Measurements from ENCODE around the gene ELF2. TPM values are rescaled to one million over a fixed set of nuclear protein-coding genes. Genes with fewer than 3 reads are reported as not detected.
"Not testable (repeated sequence)": the region's sequence is repeated elsewhere in the genome, so short reads cannot be mapped to it uniquely, and the experiment has no call there.

Gene ELF2
- total RNA-seq, 1 donor from 2014 or later = 38.0 TPM

DNA sequence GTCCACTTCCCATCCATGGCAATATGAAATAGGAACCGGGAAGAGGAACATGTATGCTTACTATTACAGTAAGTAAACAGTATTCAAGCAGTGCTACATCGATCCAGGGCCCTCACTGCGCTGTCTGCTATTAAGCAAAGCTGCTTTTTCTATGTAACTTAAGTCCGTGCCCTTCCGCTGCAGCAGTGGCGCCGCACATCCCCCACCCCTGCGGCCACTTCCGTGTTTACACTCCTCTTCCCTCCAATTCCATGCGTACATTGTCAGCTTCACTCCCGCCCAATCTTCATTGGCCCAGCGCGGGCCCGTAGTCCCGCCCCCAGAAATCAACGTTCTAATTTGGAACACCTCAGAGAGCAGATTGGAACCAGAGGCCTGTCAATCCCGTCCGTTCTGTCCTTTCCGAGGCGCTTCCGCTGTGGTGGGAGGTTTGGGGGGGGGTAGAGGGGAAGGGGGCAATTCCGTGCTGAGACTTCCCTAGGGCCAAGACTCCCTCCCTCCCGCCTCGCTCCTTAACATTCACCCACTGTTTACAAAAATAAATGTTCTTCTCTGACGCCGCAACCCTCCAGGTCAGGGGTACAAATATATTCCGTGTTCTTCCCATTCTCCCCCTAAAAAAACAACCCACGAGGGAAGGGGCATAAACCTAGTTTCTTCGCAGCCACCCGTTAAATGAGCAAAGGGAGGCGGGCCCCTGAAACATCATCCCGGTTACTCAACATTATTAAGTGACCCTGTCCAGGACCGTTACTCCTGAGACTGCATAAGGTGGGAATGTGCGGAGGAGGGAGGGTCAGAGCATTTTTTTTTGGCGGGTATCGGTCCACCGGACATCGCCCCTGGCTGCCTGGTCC, 94.0 kb downstream of the ELF2 start:
- intact Hi-C loops (cut with micrococcal nuclease) = loop anchor here (1.0 to 10.0 kb wide), 10 partner anchors 16 to 1012 kb away; partner anchors contain the start of genes ELF2, NAA15, NOCT and SLC7A11

DNA sequence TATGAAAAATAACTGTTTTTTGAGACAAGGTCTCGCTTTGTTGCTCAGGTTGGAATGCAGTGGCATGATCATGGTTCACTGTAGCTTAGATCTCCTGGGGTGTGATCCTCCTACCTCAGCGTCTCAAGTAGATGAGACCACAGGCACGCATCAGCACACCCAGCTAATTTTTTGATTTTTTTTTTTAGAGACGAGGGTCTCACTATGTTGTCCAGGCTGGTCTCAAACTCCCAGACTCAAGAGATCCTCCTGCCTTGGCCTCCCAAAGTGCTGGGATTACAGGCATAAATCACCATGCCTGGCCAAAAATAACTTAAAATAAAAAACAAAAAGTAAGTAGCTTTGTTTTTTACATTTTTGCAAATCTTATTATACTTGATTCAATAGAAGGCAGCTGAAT, 98.1 kb downstream of the ELF2 start:
- intact Hi-C loops (cut with micrococcal nuclease) = loop anchor here (1.0 kb wide), 1 partner anchor 8 kb away; no protein-coding TSS in a partner anchor

DNA sequence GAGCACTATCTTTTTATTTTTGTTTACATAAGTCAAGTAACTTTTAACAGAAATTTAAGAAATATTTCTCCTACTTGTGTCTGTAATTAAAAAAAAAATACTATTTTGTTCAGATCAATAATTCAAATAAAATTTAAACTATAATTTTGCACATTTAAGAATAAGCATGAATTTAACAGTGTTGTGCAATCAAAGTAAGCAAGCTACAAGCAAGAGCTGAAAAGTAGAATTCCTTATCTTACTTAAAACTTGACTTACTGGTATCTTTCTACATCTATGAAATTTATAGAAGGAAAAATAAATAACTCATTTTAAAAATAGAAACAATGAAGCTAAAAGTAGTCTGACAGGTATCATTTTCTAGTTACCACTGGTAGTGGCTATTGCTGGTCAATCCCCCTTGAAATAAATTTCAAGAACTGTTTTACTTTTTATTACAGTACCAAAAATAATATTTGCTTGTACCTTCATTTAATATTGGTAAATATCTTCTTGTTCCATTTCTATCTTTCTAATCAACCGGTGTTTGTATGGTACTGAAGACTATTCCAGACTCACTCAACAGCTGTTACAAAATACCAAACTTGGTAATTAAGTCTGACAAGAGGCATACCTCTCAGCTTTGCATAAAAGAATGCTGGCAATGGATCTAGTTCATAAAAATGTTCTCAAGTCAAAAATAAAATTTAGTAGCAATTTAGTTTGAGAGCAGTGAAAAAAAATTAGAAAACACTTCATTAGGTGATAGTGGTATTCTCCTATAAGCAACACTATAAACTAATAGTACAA, 99.3 kb downstream of the ELF2 start:
- intact Hi-C loops (cut with micrococcal nuclease) = no loop called here

DNA sequence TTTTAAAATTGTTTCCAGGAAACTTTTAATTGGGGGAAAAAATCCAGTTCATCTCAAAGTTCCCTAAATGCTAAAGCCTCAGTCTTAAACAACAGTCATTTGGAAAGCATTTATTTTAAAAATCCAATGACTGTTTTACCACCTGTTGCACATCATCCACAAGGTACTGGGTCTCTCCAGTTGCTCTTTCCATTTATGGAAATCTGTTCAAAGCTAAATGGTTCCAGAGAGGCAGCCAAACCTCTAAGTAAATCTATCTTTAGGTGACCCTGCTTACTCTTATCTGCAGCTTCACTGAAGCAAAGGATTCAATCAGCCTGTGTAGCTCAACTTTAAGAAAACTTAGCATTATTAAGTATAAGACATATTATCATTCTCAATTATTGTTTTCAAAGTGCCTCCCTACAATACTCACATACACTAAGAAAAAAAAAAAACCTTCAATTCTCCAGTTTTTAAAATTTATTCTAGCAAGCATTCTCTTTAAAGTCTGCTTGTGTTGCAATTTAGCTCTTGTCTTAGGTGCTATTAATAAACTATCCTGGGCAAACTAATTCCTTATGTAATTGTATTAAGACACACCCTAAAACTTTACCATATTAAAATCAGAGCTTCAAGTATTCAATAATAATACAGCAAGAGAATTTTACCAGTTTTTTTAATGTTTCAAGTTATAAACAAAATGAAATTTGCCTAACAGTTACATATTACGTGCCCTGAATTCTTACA, 100.8 kb downstream of the ELF2 start:
- intact Hi-C loops (cut with micrococcal nuclease) = no loop called here

DNA sequence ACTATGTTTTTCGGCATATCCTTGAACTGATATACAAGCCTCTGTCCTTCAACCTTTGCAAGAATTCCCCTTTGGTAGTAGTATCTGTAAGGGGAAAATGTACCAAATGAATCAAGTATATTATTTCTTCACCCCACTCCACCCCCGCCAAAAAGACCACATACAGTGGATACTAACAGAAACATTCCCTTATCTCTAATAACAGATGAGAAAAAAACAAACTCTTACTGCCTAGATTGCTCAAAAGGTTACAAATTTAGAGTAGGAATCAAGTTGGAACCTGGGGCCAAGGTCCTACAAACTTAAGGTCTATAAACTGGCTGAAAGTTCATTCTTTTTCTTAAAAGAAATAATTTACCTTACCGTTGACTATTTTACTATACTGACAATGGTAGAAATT, 116.4 kb downstream of the ELF2 start:
- intact Hi-C loops (cut with micrococcal nuclease) = no loop called here

DNA sequence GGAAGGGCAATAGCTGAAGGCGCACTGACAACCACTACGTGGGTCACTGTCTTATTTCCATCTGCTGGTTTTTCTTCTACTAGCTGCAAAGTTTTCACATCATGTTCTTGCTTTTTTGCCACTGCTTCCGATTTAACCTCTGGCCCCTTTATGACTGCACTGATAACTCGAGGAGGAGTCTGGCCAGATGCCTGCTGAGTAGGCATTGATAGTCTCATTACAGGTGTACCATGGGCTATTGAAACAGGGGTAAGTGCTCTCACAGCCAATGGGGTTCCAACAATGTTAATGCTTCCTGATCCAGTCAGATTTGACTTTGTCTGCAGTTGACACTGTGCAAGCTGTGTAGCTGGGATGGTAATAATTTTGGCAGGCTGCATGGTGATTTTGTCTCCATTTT, 118.0 kb downstream of the ELF2 start:
- intact Hi-C loops (cut with micrococcal nuclease) = not testable (repeated sequence)

DNA sequence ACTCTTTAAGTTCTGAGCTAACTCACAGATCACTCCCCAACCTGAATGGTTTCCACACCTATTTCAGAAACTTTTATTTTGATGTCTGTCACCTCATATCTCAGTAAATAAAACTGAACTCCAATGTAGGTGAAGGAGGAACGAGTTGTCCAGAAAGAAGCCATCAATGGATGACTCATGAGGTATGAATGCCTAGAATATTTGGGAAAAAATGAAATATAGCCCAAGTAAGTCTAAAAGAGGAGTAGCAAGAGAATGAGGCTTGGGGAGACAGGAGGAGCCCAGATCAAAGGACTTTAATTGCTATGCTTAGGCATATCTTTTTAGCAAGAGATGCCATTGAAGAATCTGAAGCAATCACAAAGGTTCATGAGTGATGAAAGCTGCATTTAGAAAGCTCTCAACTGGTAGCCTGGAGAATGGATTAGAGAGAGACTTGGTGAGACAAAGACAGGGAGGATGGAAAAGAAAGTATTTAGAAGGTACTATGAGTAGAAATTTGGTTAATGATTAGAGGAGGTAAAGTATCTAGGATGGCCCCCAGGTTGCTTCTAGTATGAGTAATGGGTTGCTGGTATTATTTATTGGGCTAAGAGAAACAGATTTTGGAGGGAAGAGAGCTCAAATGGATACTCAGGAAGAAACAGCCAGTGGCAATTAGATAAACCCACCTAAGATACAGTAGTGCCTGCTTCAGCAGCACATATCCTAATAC, 122.1 kb downstream of the ELF2 start:
- intact Hi-C loops (cut with micrococcal nuclease) = no loop called here

DNA sequence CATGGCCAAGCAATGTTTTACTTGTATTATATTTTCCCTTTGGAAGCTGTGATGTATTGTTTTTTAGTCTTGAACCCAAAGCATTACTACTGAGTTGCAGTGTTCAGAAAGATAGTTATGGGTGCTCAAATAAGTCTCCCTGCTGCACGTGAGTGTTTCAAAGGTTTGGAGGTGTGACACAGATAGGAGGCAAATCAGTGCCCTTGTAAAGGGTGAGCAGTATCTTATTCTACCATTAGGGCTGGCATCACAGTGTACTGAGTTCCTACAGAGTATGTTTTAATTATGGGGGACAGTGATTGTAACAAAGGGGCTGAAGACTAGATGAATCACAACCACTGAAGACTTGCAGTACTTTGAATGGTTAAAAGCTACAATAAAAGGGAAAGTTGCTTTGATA, 123.1 kb downstream of the ELF2 start:
- intact Hi-C loops (cut with micrococcal nuclease) = no loop called here

DNA sequence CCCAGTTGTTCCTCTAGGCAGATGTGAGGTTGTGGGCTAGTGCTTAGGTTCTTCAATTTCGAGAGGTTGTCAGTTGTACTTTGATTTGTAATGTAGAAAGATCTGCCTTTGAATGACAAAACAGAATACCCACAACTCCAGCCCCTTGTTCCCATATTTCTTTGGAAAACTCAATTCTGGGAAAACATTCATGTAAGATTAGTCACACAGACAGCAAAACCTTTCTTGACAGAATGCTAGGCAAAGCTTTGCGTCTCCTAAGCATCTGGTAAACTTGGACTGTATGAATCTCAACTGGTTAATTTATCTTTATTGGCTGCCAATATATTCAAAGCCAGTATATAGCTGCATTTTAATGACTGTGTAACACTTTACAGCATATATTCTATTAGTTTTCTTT, 126.6 kb downstream of the ELF2 start:
- intact Hi-C loops (cut with micrococcal nuclease) = no loop called here

DNA sequence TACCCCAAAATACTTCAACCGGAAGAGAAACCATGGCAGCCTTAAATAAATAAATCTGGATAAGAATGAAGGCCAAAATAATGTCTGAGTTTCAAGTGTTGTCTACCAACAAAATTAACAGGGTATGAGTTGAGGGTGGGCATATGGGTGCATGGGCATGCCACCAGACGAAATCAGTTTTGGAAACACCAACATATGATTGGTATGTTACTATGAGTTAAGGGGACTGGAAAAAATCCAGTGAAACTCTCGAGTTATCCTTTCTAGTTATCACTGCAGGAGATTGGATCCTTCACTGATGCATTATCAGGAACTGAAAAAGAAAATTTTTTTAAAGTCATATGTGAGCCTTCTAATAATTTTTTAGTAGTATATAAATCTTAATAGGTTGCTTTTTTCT, 129.0 kb downstream of the ELF2 start:
- intact Hi-C loops (cut with micrococcal nuclease) = no loop called here

DNA sequence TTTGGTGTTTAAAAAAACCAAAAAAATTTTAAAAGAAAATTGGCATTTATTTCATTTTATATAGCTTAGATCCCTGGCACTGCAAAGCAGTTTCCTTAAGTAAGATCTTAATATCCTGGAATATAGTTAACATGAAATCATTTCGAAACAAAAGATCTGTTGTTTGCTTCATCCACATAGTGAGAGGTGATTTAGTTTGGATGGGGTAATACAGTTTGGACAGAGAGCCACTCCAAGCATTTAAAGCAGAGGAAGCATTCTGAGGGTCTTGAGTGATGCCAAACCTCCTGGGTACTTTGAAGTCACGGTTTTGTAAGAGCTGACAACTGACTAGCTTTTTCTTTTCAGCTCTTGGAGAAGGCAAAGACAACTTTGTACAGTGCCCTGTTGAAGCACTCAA, 132.7 kb downstream of the ELF2 start:
- intact Hi-C loops (cut with micrococcal nuclease) = no loop called here

DNA sequence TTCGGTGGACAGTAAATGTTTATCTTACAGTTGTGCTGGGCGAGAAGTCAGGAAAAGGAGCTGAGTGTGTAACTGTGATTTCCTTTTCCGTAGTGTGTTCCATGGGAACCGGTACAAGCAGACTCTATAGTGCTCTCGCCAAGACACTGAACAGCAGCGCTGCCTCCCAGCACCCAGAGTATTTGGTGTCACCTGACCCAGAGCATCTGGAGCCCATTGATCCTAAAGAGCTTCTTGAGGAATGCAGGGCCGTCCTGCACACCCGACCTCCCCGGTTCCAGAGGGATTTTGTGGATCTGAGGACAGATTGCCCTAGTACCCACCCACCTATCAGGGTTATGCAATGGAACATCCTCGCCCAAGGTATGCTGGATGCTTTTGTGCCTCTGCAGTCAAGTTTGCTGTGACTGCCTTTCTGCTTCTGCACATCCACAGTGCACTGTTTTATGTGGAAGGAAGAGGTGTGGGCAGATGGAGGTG, 134.0 kb downstream of the ELF2 start:
- intact Hi-C loops (cut with micrococcal nuclease) = no loop called here

DNA sequence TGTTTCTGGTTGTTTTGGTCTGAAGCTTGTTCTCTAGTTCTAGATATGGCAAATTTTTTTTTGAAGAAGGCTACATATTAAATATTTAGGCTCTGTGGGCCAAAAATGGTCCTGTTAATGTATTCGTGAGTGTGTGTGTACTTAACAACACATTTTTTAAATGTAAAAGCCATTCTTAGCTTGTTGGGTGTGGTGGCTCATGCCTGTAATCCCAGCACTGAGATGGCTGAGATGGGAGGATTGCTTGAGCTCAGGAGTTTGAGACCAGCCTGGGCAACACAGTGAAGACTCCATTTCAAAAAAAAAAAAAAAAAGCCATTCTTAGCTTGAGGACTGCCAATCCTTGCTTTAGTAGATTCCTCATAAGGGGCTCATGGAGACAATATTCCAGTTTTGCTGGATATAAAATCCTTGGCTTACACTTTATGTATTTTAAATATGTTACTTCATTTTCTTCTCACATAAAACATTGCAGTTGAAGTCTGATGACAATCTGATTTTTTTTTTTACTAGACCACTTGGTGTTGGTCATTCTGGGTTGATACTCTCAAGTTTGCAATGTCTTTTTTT, 138.1 kb downstream of the ELF2 start:
- intact Hi-C loops (cut with micrococcal nuclease) = no loop called here

DNA sequence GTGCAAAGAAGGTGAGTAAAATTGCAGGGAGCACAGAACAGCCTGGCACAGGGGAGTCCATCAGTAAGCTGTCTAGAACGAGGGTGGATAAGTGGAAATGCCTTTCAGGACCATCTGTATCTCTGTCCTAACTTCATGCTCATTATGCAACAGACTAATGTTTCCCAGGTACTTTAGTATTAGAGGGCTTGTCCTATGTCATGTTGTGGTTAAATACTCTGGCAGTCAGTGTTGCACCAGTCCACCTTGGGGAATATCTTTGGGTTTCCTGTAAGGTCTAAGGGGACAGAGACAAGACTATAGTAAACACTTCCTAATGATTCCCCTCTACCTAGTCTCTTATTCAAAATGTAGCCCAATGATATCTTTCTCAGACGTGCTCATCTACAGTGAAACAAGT, 140.1 kb downstream of the ELF2 start:
- intact Hi-C loops (cut with micrococcal nuclease) = no loop called here

DNA sequence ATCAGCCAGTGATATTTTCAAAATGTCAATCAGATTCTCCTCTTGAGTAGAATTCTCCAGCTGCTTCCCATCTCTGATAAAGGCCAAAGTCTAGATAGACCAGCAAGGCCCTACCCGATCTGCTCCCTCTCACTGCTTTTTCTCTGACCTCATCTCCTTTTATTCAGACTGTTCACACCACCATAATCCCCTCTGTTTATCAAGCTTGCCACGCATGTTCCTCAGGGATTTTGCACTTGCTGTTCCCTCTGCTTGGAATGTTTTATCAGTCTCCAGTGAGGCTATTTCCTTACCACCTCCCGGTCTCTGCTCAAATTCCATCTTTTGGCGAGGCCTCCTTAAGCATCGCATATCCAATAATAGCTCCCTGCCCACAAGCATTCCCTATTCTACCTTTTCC, 141.4 kb downstream of the ELF2 start:
- intact Hi-C loops (cut with micrococcal nuclease) = no loop called here

DNA sequence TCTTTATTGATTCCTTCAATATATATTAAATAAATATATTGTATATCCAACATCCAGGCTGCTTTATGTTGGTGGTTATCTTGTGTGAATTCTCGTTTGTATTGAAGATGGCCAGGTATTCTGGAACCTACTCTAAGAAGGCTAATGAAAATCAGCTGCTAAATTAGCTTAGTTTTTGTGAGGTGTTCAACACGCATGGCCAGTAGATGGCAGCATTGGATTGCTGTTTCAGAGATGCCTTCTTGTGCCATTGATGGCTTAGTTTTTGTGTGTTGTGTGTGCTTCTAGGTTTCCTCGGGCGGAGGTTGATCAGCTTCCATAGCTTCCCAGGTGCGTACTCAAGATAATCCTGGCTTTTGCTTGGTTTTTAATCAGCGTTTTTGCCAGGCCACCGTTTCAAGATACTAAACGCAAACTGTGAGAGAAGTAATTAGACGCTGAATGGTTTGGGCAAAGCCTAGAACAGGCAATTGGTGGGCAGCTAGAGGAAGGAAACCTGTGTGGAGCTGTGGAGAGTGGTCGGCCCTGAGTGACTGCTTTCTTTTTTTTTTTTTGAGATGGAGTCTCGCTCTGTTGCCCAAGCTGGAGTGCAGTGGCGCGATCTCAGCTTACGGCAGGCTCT, 146.3 kb downstream of the ELF2 start:
- intact Hi-C loops (cut with micrococcal nuclease) = loop anchor here (1.0 kb wide), 10 partner anchors 15 to 621 kb away; partner anchors contain the start of genes NAA15 and NOCT

DNA sequence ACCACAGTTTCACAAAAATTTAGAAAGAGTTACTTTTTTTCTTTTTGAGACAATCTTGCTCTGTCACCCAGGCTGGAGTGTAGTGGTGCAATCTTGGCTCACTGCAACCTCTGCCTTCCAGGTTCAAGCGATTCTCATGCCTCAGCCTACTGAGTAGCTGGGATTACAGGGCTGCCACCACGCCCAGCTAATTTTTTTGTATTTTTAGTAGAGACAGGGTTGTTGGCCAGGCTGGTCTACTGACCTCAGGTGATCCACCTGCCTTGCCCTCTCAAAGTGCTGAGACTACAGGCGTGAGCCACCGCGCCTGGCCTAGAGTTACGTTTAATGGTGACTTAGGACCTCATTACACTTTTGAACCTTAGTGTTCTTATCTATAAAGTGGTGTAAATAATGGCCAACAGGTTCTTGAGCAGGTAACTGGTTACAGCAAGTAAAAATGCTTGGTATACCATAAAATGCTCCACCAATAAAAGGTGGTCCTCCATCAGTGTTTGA, 147.1 kb downstream of the ELF2 start:
- intact Hi-C loops (cut with micrococcal nuclease) = loop anchor here (1.0 kb wide), 10 partner anchors 15 to 621 kb away; partner anchors contain the start of genes NAA15 and NOCT

DNA sequence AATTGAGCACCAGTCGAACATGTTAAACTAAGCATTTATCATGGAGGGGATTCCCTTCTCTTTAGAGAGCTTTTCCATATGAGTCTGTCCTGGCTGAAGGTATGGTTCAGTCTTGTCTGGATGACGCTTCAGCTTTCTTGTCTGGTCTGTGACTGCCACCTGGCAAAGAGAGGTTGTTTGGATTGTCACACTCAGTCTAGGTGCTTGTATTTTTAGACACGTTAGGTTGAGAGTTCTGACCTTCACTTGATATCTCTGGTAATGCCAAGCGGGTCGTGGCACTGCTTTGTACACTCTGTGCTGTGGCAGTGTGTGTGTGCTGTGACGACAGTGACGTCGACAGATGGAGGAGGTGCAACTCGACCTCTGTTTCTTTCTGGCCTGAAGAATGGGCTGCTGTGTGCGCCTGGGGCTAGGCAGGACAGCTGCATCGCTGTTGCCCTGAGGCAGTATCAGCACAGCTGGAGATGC, 148.8 kb downstream of the ELF2 start:
- intact Hi-C loops (cut with micrococcal nuclease) = no loop called here

DNA sequence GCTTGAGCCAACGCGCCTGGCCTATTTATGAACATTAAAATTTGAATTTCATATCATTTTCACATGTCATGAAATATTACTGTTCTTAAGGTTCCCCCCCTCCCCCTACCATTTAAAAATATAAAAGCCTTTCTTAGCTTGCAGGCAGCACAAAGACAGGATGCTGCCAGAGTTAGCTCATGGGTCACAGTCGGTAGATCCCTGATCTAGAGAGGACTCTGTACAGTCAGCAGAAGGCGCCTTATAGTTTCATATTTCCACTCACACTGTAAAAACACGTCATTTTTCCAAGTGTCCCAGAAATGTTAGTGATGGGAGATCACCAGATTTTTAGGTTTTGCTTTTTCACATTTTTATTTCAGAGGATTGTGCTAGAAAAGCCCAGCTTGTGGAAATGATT, 149.2 kb downstream of the ELF2 start:
- intact Hi-C loops (cut with micrococcal nuclease) = no loop called here

DNA sequence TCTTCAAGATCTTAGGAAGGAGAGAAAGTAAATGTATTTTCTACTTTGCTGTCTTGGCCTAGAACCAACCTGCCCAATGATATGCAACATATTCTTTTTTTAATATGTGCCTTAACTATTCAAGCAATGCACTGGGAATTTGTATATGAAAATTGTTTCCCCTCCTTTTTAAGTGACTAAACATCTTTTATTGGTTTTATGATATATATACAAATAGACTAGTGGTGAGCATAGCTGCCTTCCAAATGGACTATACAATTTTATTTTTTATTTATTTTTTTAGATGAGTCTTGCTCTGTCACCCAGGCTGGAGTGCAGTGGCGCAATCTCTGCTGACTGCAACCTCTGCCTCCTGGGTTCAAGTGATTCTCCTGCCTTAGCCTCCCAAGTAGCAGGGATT, 151.2 kb downstream of the ELF2 start:
- intact Hi-C loops (cut with micrococcal nuclease) = no loop called here
